HL-60 (cell line): Measurements from ENCODE around the gene MMP2.

Experiments
- DNase-seq, 2 experiments: peaks; one replicate each; pipeline ENCODE4 v3.0.0-alpha.2; 2010 to 2020; ENCODE audit warnings: low read depth in 1 of 2, low spot score in 1 of 2
- H3K27ac ChIP-seq: fragments of 250-450 bp; sonication (Bioruptor Pico); replicated peaks from 2 replicates; pipeline ENCODE4 v1.5.1; 2020; ENCODE audit warnings: mild to moderate bottlenecking, moderate library complexity
- H3K27me3 ChIP-seq: fragments of 250-450 bp; sonication (Bioruptor Pico); 2 replicates; pipeline ENCODE4 v1.5.1; 2021; ENCODE audit warnings: mild to moderate bottlenecking, moderate library complexity; ENCODE audit not compliant: insufficient read depth, poor library complexity, severe bottlenecking
- H3K4me3 ChIP-seq: replicated peaks from 2 replicates; pipeline ENCODE4 v1.5.1; 2011; ENCODE audit warnings: mild to moderate bottlenecking, control low read depth, low read length; ENCODE audit not compliant: insufficient read depth
- GABPA ChIP-seq: IDR thresholded peaks from 2 replicates; pipeline ENCODE4 v1.6.1; 2012; ENCODE audit warnings: low read depth
- POLR2AphosphoS5 ChIP-seq: IDR thresholded peaks from 2 replicates; pipeline ENCODE4 v1.6.1; 2012; ENCODE audit warnings: low read depth
- SPI1 ChIP-seq: IDR thresholded peaks from 2 replicates; pipeline ENCODE4 v1.6.1; 2012; ENCODE audit warnings: low read depth, mild to moderate bottlenecking, borderline replicate concordance
- TF ChIP-seq, protein P1 (sequence below): IDR thresholded peaks from 2 replicates; pipeline ENCODE4 v1.6.1; 2012; ENCODE audit warnings: low read depth; ENCODE audit not compliant: insufficient replicate concordance
- TF ChIP-seq, protein P2 (sequence below): IDR thresholded peaks from one replicate; pipeline ENCODE4 v1.5.1; 2011; ENCODE audit warnings: low read length, control low read depth, inconsistent platforms; ENCODE audit not compliant: insufficient read depth

MMP2 gene

DNA sequence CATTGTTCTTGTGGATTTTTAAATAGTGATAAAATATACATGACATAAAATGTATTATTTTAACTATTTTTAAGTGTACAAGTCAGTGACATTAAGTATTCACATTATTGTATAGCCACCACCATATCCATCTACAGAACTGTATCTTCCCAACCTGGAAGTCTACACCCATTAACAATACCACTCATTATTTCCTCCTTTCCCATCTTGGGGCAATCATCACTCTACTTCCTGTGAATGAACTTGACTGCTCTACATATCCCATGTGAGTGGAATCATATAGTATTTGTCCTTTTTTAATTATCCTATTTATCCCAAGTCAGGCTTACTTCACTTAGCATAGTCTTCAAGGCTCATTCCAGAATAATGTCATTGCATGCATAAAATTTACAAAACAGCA, 40.7 kb upstream of the MMP2 start:
- no peaks in the 10 kb centered on the region for H3K27me3 ChIP-seq
- TF ChIP-seq SPI1 (no peak), GABPA (no peak)
- no peak for DNase-seq

DNA sequence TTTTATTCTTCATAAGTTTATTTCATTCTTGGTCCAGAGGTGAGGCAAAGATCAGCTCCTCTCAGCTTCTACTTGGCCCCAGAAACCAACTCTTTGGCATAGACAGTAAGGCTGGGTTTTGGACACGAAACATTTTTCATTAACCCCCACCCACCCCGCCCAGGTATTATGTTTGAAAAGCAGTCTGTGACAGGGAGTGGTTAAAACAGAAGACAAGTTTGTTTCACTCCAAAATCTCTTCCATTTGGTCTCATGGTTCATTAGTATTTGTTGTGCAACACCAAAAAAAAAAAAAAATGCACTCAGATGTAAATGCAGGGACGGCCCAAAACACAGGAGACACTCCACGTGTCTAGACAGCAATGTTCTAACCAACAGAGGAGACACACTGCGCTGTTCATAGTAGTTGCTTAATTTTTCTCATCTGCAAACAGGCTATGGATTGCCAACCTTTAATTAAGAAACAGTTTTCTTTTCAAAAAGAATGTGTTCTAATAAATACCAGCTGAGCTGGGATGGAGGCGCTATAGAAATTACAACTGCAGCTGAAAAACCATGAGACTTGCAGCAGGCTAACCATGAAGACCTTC, 39.8 kb upstream of the MMP2 start:
- peak; percentile 19 to 80 for DNase-seq
- no peak overlapping the region for H3K4me3 ChIP-seq
- H3K27ac ChIP-seq = peak overlapping the region; percentile 72
- H3K27me3 ChIP-seq = no peaks in the 10 kb centered on the region
- TF ChIP-seq, protein P1, sequence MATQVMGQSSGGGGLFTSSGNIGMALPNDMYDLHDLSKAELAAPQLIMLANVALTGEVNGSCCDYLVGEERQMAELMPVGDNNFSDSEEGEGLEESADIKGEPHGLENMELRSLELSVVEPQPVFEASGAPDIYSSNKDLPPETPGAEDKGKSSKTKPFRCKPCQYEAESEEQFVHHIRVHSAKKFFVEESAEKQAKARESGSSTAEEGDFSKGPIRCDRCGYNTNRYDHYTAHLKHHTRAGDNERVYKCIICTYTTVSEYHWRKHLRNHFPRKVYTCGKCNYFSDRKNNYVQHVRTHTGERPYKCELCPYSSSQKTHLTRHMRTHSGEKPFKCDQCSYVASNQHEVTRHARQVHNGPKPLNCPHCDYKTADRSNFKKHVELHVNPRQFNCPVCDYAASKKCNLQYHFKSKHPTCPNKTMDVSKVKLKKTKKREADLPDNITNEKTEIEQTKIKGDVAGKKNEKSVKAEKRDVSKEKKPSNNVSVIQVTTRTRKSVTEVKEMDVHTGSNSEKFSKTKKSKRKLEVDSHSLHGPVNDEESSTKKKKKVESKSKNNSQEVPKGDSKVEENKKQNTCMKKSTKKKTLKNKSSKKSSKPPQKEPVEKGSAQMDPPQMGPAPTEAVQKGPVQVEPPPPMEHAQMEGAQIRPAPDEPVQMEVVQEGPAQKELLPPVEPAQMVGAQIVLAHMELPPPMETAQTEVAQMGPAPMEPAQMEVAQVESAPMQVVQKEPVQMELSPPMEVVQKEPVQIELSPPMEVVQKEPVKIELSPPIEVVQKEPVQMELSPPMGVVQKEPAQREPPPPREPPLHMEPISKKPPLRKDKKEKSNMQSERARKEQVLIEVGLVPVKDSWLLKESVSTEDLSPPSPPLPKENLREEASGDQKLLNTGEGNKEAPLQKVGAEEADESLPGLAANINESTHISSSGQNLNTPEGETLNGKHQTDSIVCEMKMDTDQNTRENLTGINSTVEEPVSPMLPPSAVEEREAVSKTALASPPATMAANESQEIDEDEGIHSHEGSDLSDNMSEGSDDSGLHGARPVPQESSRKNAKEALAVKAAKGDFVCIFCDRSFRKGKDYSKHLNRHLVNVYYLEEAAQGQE = no peak
- TF ChIP-seq, protein P2, sequence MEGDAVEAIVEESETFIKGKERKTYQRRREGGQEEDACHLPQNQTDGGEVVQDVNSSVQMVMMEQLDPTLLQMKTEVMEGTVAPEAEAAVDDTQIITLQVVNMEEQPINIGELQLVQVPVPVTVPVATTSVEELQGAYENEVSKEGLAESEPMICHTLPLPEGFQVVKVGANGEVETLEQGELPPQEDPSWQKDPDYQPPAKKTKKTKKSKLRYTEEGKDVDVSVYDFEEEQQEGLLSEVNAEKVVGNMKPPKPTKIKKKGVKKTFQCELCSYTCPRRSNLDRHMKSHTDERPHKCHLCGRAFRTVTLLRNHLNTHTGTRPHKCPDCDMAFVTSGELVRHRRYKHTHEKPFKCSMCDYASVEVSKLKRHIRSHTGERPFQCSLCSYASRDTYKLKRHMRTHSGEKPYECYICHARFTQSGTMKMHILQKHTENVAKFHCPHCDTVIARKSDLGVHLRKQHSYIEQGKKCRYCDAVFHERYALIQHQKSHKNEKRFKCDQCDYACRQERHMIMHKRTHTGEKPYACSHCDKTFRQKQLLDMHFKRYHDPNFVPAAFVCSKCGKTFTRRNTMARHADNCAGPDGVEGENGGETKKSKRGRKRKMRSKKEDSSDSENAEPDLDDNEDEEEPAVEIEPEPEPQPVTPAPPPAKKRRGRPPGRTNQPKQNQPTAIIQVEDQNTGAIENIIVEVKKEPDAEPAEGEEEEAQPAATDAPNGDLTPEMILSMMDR = no peak
- TF ChIP-seq SPI1 (no peak), POLR2AphosphoS5 (no peak), GABPA (no peak)

More for the DNA sequence above, 40.7 kb upstream of the MMP2 start:
- no peak overlapping the region for H3K4me3 ChIP-seq
- H3K27ac ChIP-seq = peak overlapping the region; percentile 72

DNA sequence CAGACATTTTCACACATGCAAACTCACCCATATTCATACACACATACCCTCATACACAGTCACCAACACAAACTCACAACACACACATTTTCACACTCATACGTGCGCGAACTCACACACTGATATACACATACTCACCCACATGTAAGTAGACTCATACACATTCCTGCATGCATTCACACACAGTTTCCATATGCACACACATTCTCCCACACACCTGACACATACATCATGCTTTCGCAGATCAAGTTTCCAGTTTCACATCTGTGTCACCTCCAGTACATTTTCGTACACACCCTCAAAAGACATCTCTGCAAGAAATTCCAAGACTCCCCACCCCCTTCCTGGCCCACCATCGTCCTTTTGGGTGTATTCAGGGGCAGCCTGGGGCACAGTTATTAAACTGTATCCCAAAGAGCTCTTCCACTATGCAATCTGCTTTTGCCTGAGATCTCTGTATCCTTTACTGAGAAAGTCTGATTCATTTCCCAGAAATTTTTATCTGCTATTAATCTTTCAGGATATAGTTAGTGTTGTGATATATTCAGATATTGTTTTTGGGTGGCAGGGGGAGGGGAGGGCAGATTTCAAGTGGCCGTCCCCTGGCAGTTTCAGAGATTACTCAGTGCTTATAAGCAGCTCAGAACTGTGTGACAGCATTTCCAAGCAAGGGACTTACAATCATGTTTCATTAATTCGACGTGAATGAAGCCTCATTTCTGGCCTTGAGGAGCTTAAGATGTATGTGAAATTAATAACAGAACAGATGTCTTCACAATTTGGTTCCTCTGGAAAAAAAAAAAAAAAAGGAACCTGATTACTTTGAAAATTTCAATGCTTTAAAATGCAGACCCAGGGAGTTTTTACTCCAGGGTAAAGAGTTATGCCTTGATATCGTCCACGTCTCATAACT, 35.3 kb upstream of the MMP2 start:
- no peak overlapping the region for H3K4me3 ChIP-seq
- no peak for DNase-seq
- peak overlapping the region; percentile 67 for H3K27ac ChIP-seq
- no peaks in the 10 kb centered on the region for H3K27me3 ChIP-seq
- TF ChIP-seq POLR2AphosphoS5 (no peak), SPI1 (no peak), GABPA (no peak)
- TF ChIP-seq, protein P1 = no peak
- TF ChIP-seq, protein P2 = no peak

DNA sequence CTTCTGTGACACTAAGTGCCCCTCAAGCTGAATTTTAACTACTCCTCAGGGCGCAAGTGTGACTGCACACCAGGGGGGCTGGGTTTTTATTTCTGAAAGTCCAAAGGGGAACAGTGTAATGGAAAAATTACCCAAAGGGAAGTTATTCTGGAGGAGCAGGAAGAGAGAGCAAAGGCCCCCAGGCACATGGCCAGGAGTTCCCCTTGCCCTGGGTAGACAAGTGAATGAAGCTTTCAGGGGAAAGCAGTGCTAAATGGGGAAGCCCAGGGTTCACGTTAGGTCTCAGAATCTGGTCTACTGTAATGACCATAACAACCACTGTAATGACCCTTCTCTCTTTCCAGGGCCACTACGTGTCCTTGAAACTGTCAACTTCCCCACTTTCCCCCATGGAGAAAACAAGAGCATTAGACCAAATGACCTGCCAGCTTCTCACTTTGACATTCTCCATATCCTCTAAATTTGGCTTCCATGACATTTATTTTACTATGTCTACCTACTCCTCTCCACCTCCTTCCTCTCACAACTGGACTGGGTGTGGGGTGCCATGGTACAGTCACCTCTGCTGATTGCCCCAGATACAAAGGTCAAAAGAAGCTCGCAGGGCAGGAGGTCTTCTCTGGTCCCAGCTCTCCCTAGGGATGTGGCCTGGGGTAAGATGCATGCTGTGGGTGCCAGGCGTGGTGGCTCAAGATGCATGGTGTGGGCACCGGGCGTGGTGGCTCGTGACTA, 34.1 kb upstream of the MMP2 start:
- Histone ChIP-seq H3K4me3 (no peak overlapping the region), H3K27ac (peak overlapping the region; percentile 67), H3K27me3 (no peaks in the 10 kb centered on the region)
- TF ChIP-seq POLR2AphosphoS5 (0 out of 2 replicates have a peak, but pooled peaks have one; percentile 43), GABPA (no peak), SPI1 (peak; percentile 84)
- TF ChIP-seq, protein P1 = peak; percentile 28
- TF ChIP-seq, protein P2 = no peak
- DNase-seq = peak; percentile 67 to 77
